Activated T-cell treated with anti-CD3 and anti-CD28 coated beads, Interleukin-2, amount 50 U/mL, for 48 hours (primary cell): ENCODE measurements around the gene C3orf18.

Experiments used
- DNase-seq, 2 experiments: peaks; one replicate each; pipeline ENCODE4 v3.0.0-alpha.2; 2020

The C3orf18 gene

GRCh38 chr3:50567386-50568167 lies at the start of gene C3orf18:
Gene C3orf18 (minus strand): TSS chr3:50567747. CDS start chr3:50565699, 2,048 bp downstream.
- DNase-seq: peak; percentile 97 to 98

- DNase-seq: peak; percentile 98
These were observed 49.2 kb upstream of the C3orf18 start for GRCh38 chr3:50616770-50617095.

GRCh38 chr3:50616003-50616769 lies 48.6 kb upstream of the C3orf18 start:
- peak; percentile 87 to 91 for DNase-seq

GRCh38 chr3:50615190-50615589 lies 47.6 kb upstream of the C3orf18 start:
- DNase-seq: no peak

GRCh38 chr3:50612970-50613846 lies 45.7 kb upstream of the C3orf18 start:
- DNase-seq: peak; percentile 53 to 60

GRCh38 chr3:50612234-50612882 lies 44.8 kb upstream of the C3orf18 start:
- no peak for DNase-seq

- DNase-seq: peak; percentile 99 to 100
These were observed 44.1 kb upstream of the C3orf18 start, which contains the start of gene CISH for GRCh38 chr3:50611464-50612233. Gene CISH (minus strand): TSS chr3:50611774. CDS start chr3:50611650, 124 bp downstream.

- peak in 1 of 2 experiments; percentile 64 for DNase-seq
These were observed 43.5 kb upstream of the C3orf18 start for GRCh38 chr3:50610992-50611463.

- peak; percentile 72 to 75 for DNase-seq
These were observed 42.8 kb upstream of the C3orf18 start for GRCh38 chr3:50610181-50610971.

- DNase-seq: peak in 1 of 2 experiments; percentile 61
These were observed 42.2 kb upstream of the C3orf18 start for GRCh38 chr3:50609763-50610085.

GRCh38 chr3:50609071-50609762 lies 41.7 kb upstream of the C3orf18 start:
- peak; percentile 58 to 63 for DNase-seq

GRCh38 chr3:50608278-50608677 lies 40.7 kb upstream of the C3orf18 start:
- DNase-seq: peak; percentile 64 to 69

GRCh38 chr3:50607271-50608091 lies 39.9 kb upstream of the C3orf18 start:
- peak; percentile 67 to 70 for DNase-seq

- peak; percentile 59 to 68 for DNase-seq
These were observed 39.0 kb upstream of the C3orf18 start for GRCh38 chr3:50606596-50606995.

GRCh38 chr3:50605901-50606326 lies 38.4 kb upstream of the C3orf18 start:
- peak; percentile 68 to 69 for DNase-seq

- peak; percentile 65 to 72 for DNase-seq
These were observed 37.4 kb upstream of the C3orf18 start for GRCh38 chr3:50604628-50605588.

- peak in 1 of 2 experiments; percentile 64 for DNase-seq
These were observed 36.6 kb upstream of the C3orf18 start for GRCh38 chr3:50604110-50604621.
